Ramos (cell line): ENCODE measurements around the gene KCNE4.
"Not testable (repeated sequence)": the region's sequence is repeated elsewhere in the genome, so short reads cannot be mapped to it uniquely, and the experiment has no call there.

Experiments
- in situ Hi-C: fragments of 300-500 bp; cut with MboI; formaldehyde crosslinking; loops from one replicate; pipeline ENCODE4 v1.14.3; 2022; ENCODE audit warnings: low sequenced_read_pairs; ENCODE audit not compliant: unreplicated experiment

The KCNE4 gene

GRCh38 chr2:223055836-223056235 lies 3.8 kb downstream of the KCNE4 start:
- in situ Hi-C loops, result no loop called here

DNA sequence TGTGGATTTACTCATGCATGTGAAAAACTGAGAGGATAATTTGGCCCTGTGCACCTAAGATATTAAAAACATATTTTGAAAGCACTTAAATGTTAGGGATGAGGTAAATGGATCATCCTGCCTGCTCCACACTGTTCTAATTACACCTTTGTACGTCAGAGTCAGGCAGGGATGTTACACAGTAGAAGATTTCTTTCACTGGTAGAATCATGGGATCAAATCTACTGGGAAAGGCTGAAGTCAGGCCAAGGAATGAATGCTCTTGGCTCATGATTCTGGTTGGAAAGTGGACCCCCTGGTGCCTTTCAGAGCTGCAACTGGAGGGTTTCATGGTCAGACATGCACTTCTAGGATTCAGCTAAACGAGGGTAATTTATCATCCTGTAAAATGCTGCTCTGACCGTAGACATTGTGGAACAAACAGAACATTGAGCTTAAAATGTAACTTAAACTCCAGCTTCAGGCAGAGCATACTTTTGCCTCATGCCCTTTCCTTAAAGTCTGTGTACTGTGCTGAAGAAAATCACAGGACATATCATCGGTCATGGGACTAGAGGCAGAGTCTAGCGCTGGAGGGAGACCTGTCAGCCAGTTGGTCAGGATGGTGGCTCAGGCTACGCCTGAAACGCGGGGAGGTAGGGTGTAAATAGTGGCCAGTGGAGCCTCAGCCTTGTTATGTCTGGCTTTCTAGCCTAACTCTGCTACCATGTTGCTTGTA lies 4.9 kb downstream of the KCNE4 start:
- in situ Hi-C loops, result no loop called here

- in situ Hi-C loops, result no loop called here
Observed at GRCh38 chr2:223057569-223057968, 5.6 kb downstream of the KCNE4 start.

DNA sequence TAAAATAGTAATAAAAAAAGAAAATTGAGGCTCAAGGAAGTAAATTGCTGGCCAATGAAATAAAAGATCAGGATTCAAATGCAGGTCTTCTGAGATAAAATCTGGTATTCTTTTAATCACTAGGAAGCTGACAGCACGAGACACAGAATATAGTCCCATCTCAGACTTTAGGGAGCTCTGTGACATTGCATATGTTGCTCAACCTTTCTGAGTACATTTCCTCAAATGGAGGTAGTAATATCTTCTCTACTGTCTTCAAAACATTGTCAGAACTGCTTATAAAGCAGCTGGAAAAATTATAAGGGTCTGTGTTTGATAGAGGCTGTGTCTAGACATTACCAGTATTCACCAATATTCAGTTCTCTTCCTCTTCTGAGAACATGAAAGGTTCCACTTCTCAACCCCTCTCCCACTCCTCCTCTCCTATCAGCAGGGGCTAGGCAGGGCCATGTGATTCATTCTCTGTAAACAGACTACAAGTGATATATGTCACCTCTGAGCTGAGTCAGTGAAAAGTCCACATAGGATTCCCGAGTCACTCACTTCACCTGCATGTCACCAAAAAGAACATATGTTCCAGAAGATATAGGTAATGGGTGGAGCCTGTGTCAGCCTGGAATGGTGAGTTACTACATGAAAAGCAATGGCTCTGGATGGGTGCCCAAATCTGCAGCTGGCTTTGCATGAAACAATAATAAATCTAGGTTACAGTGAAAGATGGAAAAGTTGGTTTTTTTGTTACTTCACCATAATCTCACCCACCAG lies 7.1 kb downstream of the KCNE4 start:
- in situ Hi-C loops, result no loop called here

GRCh38 chr2:223060201-223060825 lies 8.3 kb downstream of the KCNE4 start:
- in situ Hi-C loops, result no loop called here

DNA sequence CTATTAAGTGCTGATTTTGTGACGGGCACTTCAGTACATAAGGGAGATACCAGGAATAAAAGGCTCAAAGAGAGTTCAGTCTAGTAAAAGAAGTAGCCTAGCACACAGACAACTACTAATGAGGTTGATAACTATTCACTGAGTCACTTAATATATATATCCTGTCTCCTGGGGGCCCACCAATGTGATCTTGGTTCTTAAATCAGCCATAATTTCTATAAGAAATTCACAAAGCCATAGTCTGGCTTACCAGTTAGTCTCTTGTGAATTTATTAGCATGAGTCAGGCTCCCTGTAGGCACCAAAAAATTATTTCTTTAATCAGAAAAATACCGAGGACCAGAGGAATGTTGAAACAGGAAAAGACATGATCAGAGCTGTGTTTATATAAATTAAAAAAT lies 10.4 kb downstream of the KCNE4 start:
- in situ Hi-C loops, result no loop called here

DNA sequence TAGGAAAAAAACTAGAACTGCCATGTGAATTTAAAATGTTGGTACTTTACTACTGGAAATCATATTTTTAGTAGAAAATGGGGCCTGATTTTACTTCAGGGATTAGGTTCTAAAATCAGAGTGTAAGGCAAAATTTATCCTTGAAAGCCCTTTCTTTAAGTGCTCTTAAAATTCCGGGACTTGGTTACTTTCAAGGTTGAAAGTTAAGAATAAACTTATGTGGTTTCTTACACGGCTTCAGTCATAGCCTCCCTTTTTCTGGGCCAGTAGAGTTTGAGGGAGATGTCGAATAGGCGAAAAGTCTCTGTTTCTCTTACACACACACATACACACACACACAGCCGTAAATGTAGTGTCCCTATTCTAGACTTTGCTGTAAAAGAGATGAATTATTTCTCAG lies 13.1 kb downstream of the KCNE4 start:
- in situ Hi-C loops, result no loop called here

GRCh38 chr2:223066721-223067120 lies 14.7 kb downstream of the KCNE4 start:
- in situ Hi-C loops, result no loop called here

DNA sequence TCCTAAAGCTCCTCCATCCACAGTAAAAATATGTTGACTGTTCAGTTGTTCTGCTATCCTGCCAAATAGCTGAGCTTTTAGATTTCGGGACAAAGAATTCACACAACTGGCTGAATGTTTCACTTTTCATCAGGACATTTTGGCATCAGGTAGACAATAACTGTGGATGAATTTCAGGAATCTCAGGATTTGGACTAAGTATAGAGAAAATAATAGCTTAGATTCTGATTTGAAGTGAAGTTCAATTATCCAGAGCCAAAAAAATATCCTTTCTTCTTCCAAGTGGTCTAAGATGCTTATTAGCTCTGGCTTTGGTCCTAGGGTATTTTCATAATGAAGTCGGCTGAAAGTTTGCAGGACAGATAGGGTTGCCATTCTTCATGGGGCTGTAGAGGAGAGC lies 16.1 kb downstream of the KCNE4 start:
- in situ Hi-C loops, result no loop called here

- in situ Hi-C loops, result no loop called here
Observed at GRCh38 chr2:223069465-223069864, 17.5 kb downstream of the KCNE4 start.

DNA sequence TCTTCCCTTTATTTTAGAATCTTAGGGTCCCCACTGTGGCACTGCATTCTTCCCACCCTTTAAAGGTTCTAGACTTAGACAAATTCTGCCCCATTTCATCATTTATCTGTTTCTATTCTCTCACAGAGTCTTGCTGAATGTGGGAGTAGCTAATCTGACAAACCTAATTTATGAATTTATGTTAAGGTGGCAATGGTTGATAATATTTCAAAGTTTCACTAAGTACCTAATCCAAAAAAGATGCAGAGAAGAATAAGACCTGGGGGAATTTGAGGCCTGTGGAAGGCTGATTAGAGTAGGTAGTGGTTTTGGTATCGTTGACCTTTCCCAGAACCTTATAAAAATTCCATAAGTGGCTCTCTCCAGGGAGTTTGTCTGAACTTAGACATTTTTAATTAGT lies 18.0 kb downstream of the KCNE4 start:
- in situ Hi-C loops, result no loop called here

- in situ Hi-C loops, result no loop called here
Observed at GRCh38 chr2:223071139-223071538, 19.1 kb downstream of the KCNE4 start.

- in situ Hi-C loops, result no loop called here
Observed at GRCh38 chr2:223072826-223073225, 20.8 kb downstream of the KCNE4 start.

- in situ Hi-C loops, result no loop called here
Observed at GRCh38 chr2:223075301-223076270, 23.6 kb downstream of the KCNE4 start.

DNA sequence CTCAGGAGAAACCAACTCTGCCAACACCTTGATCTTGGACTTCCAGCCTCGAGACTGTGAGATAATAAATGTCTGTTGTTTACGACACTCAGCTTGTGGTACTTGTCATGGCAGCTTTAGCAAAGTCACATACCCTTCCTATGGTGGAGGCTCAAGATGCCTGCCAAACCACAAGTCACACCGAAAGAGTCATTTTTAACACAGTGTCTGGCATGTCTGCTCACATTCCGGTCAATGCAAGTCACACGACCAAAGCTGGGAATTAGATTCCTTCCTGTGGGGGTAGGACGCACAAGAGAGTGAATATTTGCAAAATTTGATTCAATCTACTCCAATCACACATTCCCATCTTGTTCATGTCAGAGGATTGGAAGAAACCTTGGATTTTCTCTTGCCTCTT lies 24.6 kb downstream of the KCNE4 start:
- in situ Hi-C loops, result no loop called here

- in situ Hi-C loops, result no loop called here
Observed at GRCh38 chr2:223078482-223078881, 26.5 kb downstream of the KCNE4 start.

DNA sequence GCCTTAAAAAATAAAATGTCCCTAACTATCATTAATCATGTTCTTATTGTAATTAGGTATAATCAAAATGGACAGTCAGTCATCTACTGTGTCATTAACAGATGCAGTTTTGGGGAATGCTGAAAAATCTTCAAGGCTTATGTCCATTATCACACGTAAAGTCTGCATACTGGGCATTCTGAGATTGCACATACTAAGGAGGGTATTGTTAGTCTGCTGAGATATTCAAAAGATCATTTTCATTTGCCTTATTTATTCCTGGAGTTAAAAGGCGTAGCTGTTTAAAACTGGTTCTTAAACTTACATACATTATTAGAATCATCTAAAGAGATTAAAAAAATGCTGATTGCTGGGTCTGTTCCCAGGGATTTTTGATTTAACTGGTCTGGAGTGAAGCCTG lies 27.4 kb downstream of the KCNE4 start:
- in situ Hi-C loops, result no loop called here

- in situ Hi-C loops, result no loop called here
Observed at GRCh38 chr2:223079925-223080324, 27.9 kb downstream of the KCNE4 start.

GRCh38 chr2:223080790-223081360 lies 28.9 kb downstream of the KCNE4 start:
- in situ Hi-C loops, result not testable (repeated sequence)

GRCh38 chr2:223081789-223082188 lies 29.8 kb downstream of the KCNE4 start:
- in situ Hi-C loops, result no loop called here
